ENCODE measurements around the gene SCUBE2.
"Not testable (repeated sequence)": the region's sequence is repeated elsewhere in the genome, so short reads cannot be mapped to it uniquely, and the experiment has no call there.

Gene SCUBE2

GRCh38 chr11:9004183-9004926 lies 87.0 kb downstream of the SCUBE2 start:
- no peak for DNase-seq (ENCODE audit: low read depth)

DNA sequence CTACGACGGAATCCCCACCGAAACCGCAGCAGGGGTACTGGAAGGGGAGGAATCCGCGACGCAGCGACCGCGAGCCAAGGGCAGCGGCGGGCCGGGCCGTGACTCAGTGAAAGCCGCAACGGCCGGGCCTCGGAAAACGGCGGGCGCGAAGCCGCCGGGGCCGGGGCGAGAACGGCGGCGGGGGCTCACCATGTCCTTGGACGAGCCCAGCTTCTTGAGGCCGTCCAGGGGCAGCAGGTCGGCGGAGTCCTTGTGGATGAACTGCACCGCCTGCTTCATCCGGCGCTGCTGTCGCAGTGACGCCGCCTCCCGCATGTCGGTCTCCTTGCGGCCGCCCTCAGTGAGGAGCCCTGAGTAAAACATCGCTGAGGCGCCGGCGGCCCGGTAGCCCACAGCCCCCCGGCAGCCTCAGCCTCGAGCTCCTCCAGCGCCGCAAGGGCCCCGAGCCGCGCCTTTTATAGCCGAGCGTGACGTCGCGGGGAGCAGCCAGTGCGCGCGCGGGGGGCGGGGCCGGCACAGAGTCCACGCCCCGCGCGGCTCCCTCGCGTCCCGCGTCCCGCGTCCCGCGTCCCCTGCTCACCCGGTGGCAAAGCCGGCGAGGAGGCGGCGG lies 87.7 kb downstream of the SCUBE2 start, which contains the start of gene NRIP3:
NRIP3 (minus strand) TSS at position 429 of the 610 bp plus-strand sequence; CDS start at position 363, 66 bp downstream.
- DNase-seq (ENCODE audit: low read depth), result peak; percentile 53

DNA sequence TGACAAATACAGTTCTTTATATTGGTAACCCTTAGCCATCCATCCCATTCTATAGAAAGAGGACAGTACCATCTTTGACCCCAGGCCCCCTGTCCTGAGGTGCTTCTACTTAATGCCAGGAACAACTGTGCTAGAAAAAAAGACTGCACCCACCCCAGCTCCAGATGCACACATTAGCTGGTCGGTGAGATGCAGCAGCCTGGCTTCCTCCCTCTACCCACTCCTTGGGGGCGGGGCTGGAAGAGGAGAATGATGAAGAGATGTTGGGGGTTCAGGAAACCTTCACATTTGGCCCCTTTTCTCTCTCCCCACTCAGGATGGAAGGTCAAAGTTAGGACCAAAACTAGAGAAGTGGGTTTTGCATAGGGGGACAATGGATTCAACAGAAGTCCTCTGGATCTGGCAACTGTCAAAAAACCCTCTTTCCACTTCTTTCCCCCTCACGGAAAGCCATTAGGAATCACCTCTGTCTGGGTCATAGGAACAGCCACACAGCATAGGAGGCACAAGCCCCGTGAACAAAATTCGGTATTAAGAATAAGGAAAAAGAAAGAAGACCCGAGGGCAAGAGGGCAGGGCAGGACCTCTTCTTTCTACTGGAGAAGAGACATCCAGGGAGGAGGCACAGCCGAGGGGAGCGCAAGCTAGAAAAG lies 88.4 kb downstream of the SCUBE2 start:
- no peak for DNase-seq (ENCODE audit: low read depth)

GRCh38 chr11:9001736-9002135 lies 89.7 kb downstream of the SCUBE2 start:
- no peak for DNase-seq (ENCODE audit: low read depth)

GRCh38 chr11:8998017-8998416 lies 93.4 kb downstream of the SCUBE2 start:
- DNase-seq (ENCODE audit: low read depth), result no peak

DNA sequence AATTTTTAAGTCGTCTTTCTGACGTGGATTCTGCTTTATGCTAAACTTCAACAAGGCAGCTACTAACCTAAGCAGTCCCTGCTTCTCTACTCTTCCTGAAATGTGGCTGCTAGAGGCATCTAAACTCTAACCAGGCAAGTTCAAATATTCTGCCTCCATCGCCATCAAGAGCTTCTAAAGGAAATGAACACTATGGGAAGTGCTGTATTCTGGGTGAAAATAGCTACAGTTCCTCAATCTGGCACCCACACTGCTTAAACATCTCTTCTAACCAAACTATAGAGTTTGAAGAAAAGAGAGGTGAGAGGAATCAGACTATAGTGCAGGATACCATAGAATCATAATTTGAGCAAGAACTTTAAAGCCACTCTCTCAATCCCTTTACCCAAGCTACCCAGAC lies 93.9 kb downstream of the SCUBE2 start:
- no peak for DNase-seq (ENCODE audit: low read depth)

DNA sequence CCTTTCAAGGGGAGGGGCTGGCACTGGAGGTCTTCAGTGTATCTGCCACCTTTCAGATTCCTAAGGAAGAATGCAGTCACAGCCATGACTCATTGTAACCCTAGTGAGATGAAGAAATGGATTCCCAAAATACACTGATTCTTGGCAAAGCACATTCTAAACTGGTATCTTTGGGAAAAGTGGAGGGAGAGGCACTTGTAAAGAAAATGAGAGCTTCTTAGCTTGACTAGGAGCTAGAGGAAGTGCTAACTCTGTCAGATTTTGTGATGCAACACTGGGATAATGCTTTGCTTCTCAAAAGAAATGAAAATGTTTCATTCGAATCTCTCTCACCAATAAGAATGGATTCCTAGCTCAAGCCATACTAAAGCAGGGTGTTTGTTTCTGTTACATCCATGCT lies 101.9 kb downstream of the SCUBE2 start:
- no peak for DNase-seq (ENCODE audit: low read depth)

DNA sequence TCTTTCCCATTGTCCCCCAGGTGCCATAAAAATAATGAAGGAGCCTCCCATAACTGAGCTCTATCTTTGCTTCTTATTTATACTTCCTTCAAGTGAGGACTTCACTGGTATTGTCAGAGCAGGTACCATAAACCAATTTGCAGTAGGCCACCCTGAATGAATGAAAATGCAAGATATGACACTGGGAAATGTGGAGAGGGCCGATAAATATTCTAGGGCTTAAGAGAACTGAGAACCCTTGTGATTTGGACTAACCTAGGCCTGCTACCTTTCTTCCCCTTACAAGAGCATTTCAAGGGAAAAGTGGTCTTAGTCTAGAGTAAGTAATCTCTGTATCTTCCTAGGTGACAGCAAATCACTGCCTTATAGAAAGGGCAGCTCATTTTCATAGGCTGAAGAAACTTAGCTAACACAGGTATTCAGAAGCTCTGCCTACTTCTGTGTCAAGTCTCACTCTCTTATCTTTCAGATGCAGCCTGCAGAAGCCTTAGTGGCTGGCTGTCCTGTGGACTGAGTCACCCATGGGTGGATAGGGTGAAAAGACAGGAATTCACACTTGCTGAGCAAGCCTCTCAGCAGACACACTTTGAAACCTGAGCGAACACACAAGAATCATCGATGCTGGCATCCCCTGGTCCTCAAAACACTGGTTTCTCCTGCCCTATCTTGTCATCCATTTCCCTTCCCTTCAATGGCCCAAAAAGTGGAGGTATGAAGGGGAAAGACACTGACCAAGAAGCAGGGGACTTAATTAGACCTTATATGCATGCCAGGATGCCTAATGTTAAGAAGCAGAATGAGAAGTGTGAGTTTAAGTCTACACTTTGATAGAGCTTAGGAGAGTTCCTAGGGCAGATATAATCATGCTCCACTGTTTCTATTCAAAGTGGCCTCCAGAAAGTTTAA lies 102.8 kb downstream of the SCUBE2 start:
- no peak for DNase-seq (ENCODE audit: low read depth)

DNA sequence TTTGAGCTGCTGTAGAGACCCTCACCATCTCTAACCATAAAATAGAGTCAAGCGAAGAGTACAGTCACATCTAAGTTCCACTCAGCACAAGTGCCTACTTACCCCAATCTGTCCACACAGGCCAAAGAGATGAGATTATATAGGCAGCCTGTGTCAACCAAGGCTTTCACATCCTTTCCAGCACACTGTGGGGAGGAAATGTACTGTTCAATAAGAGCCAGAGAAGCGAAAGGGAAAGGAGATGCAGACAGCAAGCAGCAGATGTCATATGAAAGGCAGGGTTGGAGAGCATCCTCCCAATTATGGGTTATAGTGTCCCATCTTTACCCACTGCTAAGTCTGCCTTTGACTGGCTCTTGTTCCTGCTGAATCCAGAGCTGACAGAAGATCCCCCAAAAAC lies 104.0 kb downstream of the SCUBE2 start:
- DNase-seq (ENCODE audit: low read depth), result no peak

DNA sequence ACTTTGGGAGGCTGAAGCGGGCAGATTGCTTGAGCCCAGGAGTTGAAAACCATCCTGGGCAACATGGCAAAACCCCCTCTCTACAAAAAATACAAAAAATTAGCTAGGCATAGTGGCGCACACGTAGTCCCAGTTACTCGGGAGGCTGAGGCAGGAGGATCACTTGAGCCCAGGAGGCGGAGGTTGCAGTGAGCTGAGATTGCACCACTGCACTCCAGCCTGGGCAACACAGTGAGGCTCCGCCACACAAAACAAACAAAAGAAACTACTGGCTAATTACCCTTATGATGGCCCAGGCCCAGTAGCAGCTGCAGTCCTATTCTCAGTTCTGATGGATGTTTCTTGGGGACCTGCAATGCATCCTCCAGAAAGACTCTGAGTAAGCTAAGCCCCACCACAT lies 104.6 kb downstream of the SCUBE2 start:
- not testable (repeated sequence) for DNase-seq (ENCODE audit: low read depth)

DNA sequence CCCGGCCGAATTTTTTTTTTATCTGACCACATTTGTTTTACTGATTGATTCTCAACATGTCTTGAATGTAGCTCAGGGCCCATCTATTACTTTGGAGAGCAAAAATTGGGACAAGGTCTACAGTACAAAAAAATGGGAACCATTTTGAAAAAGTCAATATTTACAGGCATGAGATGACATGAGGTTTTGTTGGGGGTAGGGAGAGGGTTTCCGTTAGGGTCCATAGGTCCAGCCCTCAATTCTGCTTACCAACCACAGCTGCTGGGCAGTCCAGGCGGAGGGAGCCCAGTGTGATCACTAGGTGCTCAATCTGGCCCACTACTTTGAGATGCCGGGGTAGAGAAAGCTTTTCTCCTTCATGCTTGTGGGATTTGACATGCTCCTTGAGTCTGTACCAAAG lies 105.9 kb downstream of the SCUBE2 start:
- DNase-seq (ENCODE audit: low read depth), result no peak

DNA sequence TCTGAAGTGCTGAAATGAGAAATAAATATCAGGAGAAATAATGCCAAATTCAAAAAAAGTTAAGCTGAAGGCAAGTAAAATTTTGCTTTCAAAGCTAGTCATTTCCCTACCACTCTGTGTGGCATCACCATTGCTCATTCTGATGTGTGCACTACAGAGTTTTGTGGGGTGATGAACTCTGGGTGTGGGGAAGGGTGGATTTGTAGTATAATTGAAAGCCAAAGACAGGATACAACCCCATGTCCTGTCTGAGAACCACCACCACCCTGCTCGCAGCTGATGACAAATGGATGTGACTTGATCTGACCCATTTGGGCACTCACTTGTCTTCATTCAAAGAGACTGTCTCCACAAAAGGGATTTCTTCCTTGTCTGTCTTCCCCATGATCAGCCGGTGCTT lies 107.8 kb downstream of the SCUBE2 start:
- DNase-seq (ENCODE audit: low read depth), result no peak

DNA sequence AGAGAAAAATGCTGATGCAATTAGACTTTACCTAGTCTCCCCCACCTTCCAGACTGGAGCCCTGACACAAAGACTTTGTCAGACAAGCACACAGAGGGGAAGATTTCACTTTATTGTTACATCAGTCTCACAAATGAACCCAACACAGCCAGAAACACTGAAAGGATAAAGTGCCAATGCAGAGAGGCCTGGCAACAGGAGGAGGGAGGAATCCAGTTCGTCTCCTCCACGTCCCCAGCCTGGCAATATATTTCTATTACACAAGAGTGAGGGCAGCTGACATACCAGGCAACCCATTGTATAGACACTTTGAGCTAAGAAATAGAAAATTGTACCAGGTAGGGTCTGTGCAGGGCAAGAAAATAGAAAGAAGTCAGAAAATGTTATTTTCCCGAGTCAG lies 110.9 kb downstream of the SCUBE2 start:
- no peak for DNase-seq (ENCODE audit: low read depth)

- not testable (repeated sequence) for DNase-seq (ENCODE audit: low read depth)
These were observed 112.0 kb downstream of the SCUBE2 start for GRCh38 chr11:8979365-8979764.

GRCh38 chr11:8973121-8973520 lies 118.3 kb downstream of the SCUBE2 start:
- DNase-seq (ENCODE audit: low read depth), result no peak

DNA sequence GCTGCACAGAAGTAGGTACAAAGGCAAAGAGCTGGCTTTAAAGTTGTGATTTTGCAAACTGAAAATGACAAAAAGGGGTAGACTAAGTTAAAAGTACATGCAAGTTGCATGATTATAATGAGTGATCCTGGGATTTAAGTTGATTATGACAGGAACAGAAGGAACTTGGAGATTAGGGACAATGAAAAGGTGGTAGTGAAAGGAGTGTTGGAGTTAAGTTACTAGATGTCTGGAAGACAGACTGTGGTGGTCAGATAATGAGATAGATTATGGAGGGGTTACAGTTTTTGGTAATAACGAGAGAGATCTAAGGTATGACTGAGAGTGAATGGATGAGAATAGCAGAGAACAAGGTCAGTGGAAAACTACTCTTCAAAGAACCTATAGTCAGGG lies 119.5 kb downstream of the SCUBE2 start:
- DNase-seq (ENCODE audit: low read depth), result no peak

DNA sequence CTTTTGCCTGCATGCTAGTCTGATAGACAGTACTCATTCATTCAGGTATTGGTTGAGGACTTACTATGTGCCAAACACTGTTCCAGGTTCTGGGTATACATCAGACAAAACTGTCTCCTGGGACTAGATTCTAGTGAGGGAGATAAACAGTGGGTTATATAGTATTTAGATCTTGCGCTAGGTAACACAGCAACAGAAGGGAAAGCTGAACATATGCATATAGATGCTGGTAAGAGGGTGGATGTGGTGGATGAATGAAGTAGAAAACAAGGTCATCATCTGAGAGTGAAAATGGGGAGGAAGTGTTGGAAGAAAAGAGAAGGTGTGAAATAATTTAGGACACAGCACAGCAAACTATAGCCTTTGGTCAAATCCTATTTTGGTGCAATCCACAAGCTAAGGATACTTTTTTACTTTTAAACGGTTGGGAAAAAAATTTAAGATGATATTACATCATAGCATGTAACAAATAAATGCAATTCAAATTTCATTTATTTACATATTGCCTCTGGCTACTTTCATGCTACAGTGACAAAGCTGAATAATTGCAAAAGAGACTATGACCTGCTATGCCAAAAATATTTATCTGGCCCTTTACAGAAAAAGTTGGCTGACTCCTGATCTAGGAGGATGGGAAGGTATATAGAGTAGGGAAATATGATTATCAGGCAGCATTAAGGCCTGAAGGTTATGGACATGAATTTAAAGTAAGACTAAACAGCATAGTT lies 120.0 kb downstream of the SCUBE2 start:
- DNase-seq (ENCODE audit: low read depth), result no peak
